NOMO-1 treated with dmso at 0.1 percent for 144 hours (cell line): ENCODE results near the gene TMEM243.

ENCODE experiments used
- DNase-seq: peaks from one replicate; lab custom pipeline; 2025; ENCODE audit not compliant: unreplicated experiment; lab: John Stamatoyannopoulos, UW

Gene TMEM243

GRCh38 chr7:87159538-87159937 is 60.0 kb downstream of the TMEM243 start:
- DNase-seq = no peak

- DNase-seq = no peak
Observed at GRCh38 chr7:87156709-87157108, 62.8 kb downstream of the TMEM243 start.

GRCh38 chr7:87155788-87156187 is 63.7 kb downstream of the TMEM243 start:
- no peak for DNase-seq

- no peak for DNase-seq
Observed at GRCh38 chr7:87154569-87154968, 65.0 kb downstream of the TMEM243 start.

- DNase-seq = no peak
Observed at GRCh38 chr7:87154166-87154565, 65.4 kb downstream of the TMEM243 start.

- DNase-seq = peak; percentile 65
Observed at GRCh38 chr7:87152897-87153641, 66.5 kb downstream of the TMEM243 start.

GRCh38 chr7:87152112-87152896 is 67.2 kb downstream of the TMEM243 start, which contains the start of gene DMTF1:
Gene DMTF1, plus strand, starts transcription at chr7:87152453. Its CDS starts 12,489 bp downstream, at chr7:87164942.
- DNase-seq = peak; percentile 100

- peak; percentile 87 for DNase-seq
Observed at GRCh38 chr7:87151729-87152111, 67.8 kb downstream of the TMEM243 start.

- DNase-seq = no peak
Observed at GRCh38 chr7:87151002-87151728, 68.4 kb downstream of the TMEM243 start.

GRCh38 chr7:87148332-87148955 is 71.1 kb downstream of the TMEM243 start:
- no peak for DNase-seq

GRCh38 chr7:87147500-87147899 is 72.0 kb downstream of the TMEM243 start:
- no peak for DNase-seq

GRCh38 chr7:87146740-87147386 is 72.7 kb downstream of the TMEM243 start:
- DNase-seq = no peak
